CD4-positive, alpha-beta T cell treated with Interleukin-6 at 100 ng/mL for 8 hours (primary cell): ENCODE data around the gene TAF11.
"Not testable (repeated sequence)": the region's sequence is repeated elsewhere in the genome, so short reads cannot be mapped to it uniquely, and the experiment has no call there.

ENCODE experiments used
- DNase-seq: peaks from one replicate; pipeline ENCODE4 v3.0.0-alpha.2; 2020; ENCODE audit warnings: mixed read lengths, low spot score

TAF11 gene

GRCh38 chr6:34865107-34865506 is 22.7 kb downstream of the TAF11 start:
- DNase-seq, result no peak

GRCh38 chr6:34864007-34864406 is 23.8 kb downstream of the TAF11 start:
- DNase-seq, result no peak

GRCh38 chr6:34860776-34861175 is 27.1 kb downstream of the TAF11 start:
- DNase-seq, result no peak

GRCh38 chr6:34859951-34860350 is 27.9 kb downstream of the TAF11 start:
- no peak for DNase-seq

GRCh38 chr6:34858681-34859080 is 29.2 kb downstream of the TAF11 start:
- no peak for DNase-seq

GRCh38 chr6:34855463-34855862 is 32.4 kb downstream of the TAF11 start:
- no peak for DNase-seq

- DNase-seq, result no peak
Measured at GRCh38 chr6:34852406-34853085, 35.3 kb downstream of the TAF11 start.

- no peak for DNase-seq
Measured at GRCh38 chr6:34851361-34851760, 36.5 kb downstream of the TAF11 start.

- not testable (repeated sequence) for DNase-seq
Measured at GRCh38 chr6:34849066-34849465, 38.8 kb downstream of the TAF11 start.

GRCh38 chr6:34839666-34840352 is 48.0 kb downstream of the TAF11 start:
- DNase-seq, result no peak

- no peak for DNase-seq
Measured at GRCh38 chr6:34837528-34837927, 50.3 kb downstream of the TAF11 start.

GRCh38 chr6:34836451-34836850 is 51.4 kb downstream of the TAF11 start:
- DNase-seq, result no peak

GRCh38 chr6:34836008-34836407 is 51.8 kb downstream of the TAF11 start:
- DNase-seq, result no peak

GRCh38 chr6:34834789-34835518 is 52.9 kb downstream of the TAF11 start:
- no peak for DNase-seq

- no peak for DNase-seq
Measured at GRCh38 chr6:34832942-34833341, 54.9 kb downstream of the TAF11 start.

- no peak for DNase-seq
Measured at GRCh38 chr6:34829137-34829536, 58.7 kb downstream of the TAF11 start.
